Ascending aorta (tissue), 2 donors: ENCODE results near the gene CCDC50. TPM values are rescaled to one million over a fixed set of nuclear protein-coding genes. Genes with fewer than 3 reads are reported as not detected.

Source experiments
- DNase-seq, 2 donors: peaks; one replicate each; pipeline ENCODE4 v3.0.0-alpha.2; 2019; ENCODE audit warnings: low spot score in 2 of 2
- H3K27ac ChIP-seq, 2 donors: fragments of 200-600 bp; sonication (generic); one replicate each; pipeline ENCODE4 v1.5.1; 2016 to 2017; ENCODE audit warnings: mild to moderate bottlenecking in 1 of 2
- H3K27me3 ChIP-seq: fragments of 200-600 bp; sonication (generic); one replicate; pipeline ENCODE4 v1.5.1; 2017
- H3K36me3 ChIP-seq, 2 donors: fragments of 200-600 bp; sonication (generic); one replicate each; pipeline ENCODE4 v1.5.1; 2016
- H3K4me1 ChIP-seq, 2 donors: fragments of 200-600 bp; sonication (generic); one replicate each; pipeline ENCODE4 v1.5.1; 2016 to 2017; ENCODE audit warnings: mild to moderate bottlenecking in 1 of 2
- H3K4me3 ChIP-seq, 2 donors: fragments of 200-600 bp; sonication (generic); one replicate each; pipeline ENCODE4 v1.5.1; 2016 to 2017; ENCODE audit warnings: mild to moderate bottlenecking in 1 of 2
- H3K9me3 ChIP-seq, 2 donors: fragments of 200-600 bp; sonication (generic); one replicate each; pipeline ENCODE4 v1.5.1; 2016
- intact Hi-C: fragments of 100-400 bp; cut with DNase I; formaldehyde crosslinking; loops from one replicate; pipeline ENCODE4 v1.15.1; 2023
- total RNA-seq: library from RNA; depleted of rRNA; stranded (reverse); fragments of >200 nt; gene quantifications from one replicate; pipeline ENCODE4 v1.1.0, GENCODE V29; 2016
- TF ChIP-seq, protein P1 (sequence below), 3 experiments: fragments of 200-600 bp in 2 of 3; fragments of 450-650 bp in 1 of 3; sonication (generic) in 2 of 3; IDR thresholded peaks; one replicate each; pipeline ENCODE4 v1.5.1; 2016 to 2019; ENCODE audit warnings: antibody characterized with exemption in 3 of 3, mild to moderate bottlenecking in 1 of 3, moderate library complexity in 1 of 3

CCDC50 gene
- total RNA-seq, 1 donor from 2014 or later: 82.8 TPM

GRCh38 chr3:191343115-191343514 is 13.9 kb downstream of the CCDC50 start:
- DNase-seq: no peak
- Histone ChIP-seq H3K27ac (peak overlapping the region; percentile 61 to 62), H3K36me3 (no peaks in the 10 kb centered on the region), H3K9me3 (no peaks in the 10 kb centered on the region), H3K27me3 (no peaks in the 10 kb centered on the region), H3K4me3 (no peak overlapping the region), H3K4me1 (peaks cover 0 to 41% of the 10 kb centered on the region in 2 donors)
- TF ChIP-seq, protein P1, sequence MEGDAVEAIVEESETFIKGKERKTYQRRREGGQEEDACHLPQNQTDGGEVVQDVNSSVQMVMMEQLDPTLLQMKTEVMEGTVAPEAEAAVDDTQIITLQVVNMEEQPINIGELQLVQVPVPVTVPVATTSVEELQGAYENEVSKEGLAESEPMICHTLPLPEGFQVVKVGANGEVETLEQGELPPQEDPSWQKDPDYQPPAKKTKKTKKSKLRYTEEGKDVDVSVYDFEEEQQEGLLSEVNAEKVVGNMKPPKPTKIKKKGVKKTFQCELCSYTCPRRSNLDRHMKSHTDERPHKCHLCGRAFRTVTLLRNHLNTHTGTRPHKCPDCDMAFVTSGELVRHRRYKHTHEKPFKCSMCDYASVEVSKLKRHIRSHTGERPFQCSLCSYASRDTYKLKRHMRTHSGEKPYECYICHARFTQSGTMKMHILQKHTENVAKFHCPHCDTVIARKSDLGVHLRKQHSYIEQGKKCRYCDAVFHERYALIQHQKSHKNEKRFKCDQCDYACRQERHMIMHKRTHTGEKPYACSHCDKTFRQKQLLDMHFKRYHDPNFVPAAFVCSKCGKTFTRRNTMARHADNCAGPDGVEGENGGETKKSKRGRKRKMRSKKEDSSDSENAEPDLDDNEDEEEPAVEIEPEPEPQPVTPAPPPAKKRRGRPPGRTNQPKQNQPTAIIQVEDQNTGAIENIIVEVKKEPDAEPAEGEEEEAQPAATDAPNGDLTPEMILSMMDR (IDR thresholded peaks at IDR 0.05): no peak
- intact Hi-C loops: no loop called here

DNA sequence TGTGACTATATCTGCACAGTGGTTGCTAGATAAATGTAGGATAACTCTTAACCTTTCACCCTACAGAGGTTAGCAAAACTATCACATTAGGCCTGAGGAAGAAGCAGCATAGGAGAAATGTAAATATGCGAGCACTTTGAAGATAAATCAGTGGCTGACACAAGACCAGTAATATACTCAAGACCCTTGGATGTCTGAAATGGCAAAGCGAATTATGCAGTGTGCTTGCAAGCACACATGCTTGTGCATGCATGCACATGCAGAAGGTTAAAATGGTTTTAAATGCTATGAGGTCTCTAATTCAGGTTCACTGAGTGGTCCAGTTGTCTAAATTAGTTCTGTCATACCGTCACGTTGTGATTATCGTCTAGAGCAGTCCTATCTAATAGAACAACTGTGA is 14.7 kb downstream of the CCDC50 start:
- intact Hi-C loops: no loop called here
- Histone ChIP-seq H3K27ac (no peak overlapping the region), H3K27me3 (no peaks in the 10 kb centered on the region), H3K36me3 (no peaks in the 10 kb centered on the region), H3K4me1 (peaks cover 0 to 34% of the 10 kb centered on the region in 2 donors), H3K9me3 (no peaks in the 10 kb centered on the region), H3K4me3 (no peak overlapping the region)
- DNase-seq: no peak
- TF ChIP-seq, protein P1 (IDR thresholded peaks at IDR 0.05): no peak

- no peak for DNase-seq
- TF ChIP-seq, protein P1 (IDR thresholded peaks at IDR 0.05): no peak
- Histone ChIP-seq H3K9me3 (no peaks in the 10 kb centered on the region), H3K27ac (no peak overlapping the region), H3K4me1 (peaks cover 0 to 35% of the 10 kb centered on the region in 2 donors), H3K36me3 (no peaks in the 10 kb centered on the region), H3K27me3 (no peaks in the 10 kb centered on the region), H3K4me3 (no peak overlapping the region)
- intact Hi-C loops: no loop called here
Measured at GRCh38 chr3:191345334-191345733, 16.1 kb downstream of the CCDC50 start.

- no peak for DNase-seq
- peaks cover 4 to 27% of the 10 kb centered on the region in 2 donors for H3K4me1 ChIP-seq
- no peak overlapping the region for H3K4me3 ChIP-seq
- no peak overlapping the region for H3K27ac ChIP-seq
- no peaks in the 10 kb centered on the region for H3K27me3 ChIP-seq
- H3K36me3 ChIP-seq: no peaks in the 10 kb centered on the region
- intact Hi-C loops: no loop called here
- TF ChIP-seq, protein P1 (IDR thresholded peaks at IDR 0.05): no peak
- no peaks in the 10 kb centered on the region for H3K9me3 ChIP-seq
Measured at GRCh38 chr3:191347228-191347627, 18.0 kb downstream of the CCDC50 start.

DNA sequence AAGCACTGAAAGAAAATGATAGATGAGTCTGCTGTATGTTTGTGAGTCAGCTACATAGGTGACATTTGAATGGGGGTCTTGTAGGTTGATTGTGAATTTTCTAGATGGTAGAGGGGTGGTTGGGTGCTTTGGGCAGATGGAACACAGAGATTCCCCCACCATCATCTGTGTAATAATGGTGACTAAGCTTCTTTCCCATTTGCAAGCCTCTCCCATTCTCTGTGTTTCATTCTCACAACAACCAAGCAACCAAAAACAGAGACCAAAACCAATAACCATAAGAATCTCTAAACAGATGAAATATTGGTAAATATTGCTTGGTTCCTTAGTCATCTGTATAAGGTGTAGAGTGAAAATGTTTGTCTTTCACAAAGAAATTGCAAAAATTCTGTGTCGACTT is 18.9 kb downstream of the CCDC50 start:
- H3K9me3 ChIP-seq: no peaks in the 10 kb centered on the region
- no peaks in the 10 kb centered on the region for H3K36me3 ChIP-seq
- no peak overlapping the region for H3K27ac ChIP-seq
- intact Hi-C loops: no loop called here
- H3K27me3 ChIP-seq: no peaks in the 10 kb centered on the region
- TF ChIP-seq, protein P1 (IDR thresholded peaks at IDR 0.05): no peak
- H3K4me3 ChIP-seq: no peak overlapping the region
- H3K4me1 ChIP-seq: peaks cover 7 to 22% of the 10 kb centered on the region in 2 donors
- DNase-seq: no peak
